ENCODE data around the gene PLA2G2C. TPM values are rescaled to one million over a fixed set of nuclear protein-coding genes. Genes with fewer than 3 reads are reported as not detected.

The PLA2G2C gene
- total and polyA plus RNA-seq, 8 donors, result 0.43 to 1.3 (median 0.73) TPM; not detected in 5

DNA sequence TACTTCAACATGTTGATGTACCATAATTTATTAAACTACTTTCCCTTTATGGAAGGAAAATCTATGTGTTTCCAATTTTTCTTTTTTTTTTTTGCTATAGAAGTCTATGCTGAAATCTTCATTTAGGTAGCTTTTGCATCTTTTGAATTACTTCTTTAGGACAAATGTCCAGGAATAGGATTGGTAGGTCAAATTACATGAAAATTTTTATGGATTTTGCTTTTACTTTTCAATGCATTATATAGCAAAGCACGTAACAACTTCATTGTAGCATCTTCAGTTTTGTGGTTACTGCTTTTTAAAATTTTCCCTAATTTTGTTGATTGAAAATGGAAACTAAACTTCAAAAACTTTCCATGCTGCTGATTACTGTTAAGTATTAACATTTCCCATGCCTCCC lies 12.0 kb upstream of the PLA2G2C start:
- Histone ChIP-seq H3K36me3 (no peaks in the 10 kb centered on the region), H3K4me3 (no peak overlapping the region), H3K4me1 (peaks cover 0 to 14% (median 5%) of the 10 kb centered on the region in 4 donors), H3K27me3 (peaks cover 0 to 34% (median 0%) of the 10 kb centered on the region in 3 donors), H3K9me3 (no peaks in the 10 kb centered on the region), H3K27ac (no peak overlapping the region)
- intact Hi-C loops (cut with DNase I; ENCODE audit: low total_unique reads), result no loop called here
- DNase-seq, result no peak
- TF ChIP-seq CTCF (IDR thresholded peaks at IDR 0.05) (no peak), EP300 (IDR thresholded peaks at IDR 0.05) (no peak), POLR2AphosphoS5 (IDR thresholded peaks at IDR 0.05) (no peak), POLR2A (IDR thresholded peaks at IDR 0.05) (no peak)
- 58 to 89% (median 78%) methylated on average over 1 of the region's 1 CpG for WGBS, 5 donors

DNA sequence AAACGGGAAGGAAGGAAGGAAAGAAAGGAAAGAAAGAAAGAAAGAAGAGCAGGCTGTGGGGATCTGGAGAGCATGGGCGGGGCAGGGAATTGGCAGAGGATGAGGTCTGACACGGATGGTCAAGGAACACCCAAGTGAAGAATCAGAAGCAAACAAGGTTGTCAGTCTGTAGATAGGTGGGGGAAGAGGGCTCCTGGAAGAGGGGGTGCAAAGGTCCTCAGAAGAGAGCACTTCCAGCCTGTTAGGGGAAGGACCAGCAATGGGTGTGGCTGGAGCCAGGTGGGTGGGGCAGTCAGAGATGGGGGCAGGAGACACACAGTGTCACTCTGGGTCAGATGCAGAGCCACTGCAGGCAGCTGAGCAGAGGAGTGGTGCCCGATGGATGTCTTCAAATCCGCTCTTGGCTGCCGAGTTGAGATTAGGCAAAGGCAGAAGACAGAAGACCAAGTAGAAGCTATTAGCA lies 11.0 kb upstream of the PLA2G2C start:
- TF ChIP-seq CTCF (IDR thresholded peaks at IDR 0.05) (no peak), POLR2AphosphoS5 (IDR thresholded peaks at IDR 0.05) (no peak), EP300 (IDR thresholded peaks at IDR 0.05) (no peak), POLR2A (IDR thresholded peaks at IDR 0.05) (no peak)
- H3K9me3 ChIP-seq, result no peaks in the 10 kb centered on the region
- peaks cover 0 to 18% (median 9%) of the 10 kb centered on the region in 4 donors for H3K4me1 ChIP-seq
- H3K27ac ChIP-seq, result no peak overlapping the region
- no peak overlapping the region for H3K4me3 ChIP-seq
- no peak for DNase-seq
- intact Hi-C loops (cut with DNase I; ENCODE audit: low total_unique reads), result no loop called here
- peaks cover 0 to 32% (median 0%) of the 10 kb centered on the region in 3 donors for H3K27me3 ChIP-seq
- no peaks in the 10 kb centered on the region for H3K36me3 ChIP-seq
- WGBS, 5 donors, result 65 to 79% (median 72%) methylated on average over 5 to 6 of the region's 6 CpGs

DNA sequence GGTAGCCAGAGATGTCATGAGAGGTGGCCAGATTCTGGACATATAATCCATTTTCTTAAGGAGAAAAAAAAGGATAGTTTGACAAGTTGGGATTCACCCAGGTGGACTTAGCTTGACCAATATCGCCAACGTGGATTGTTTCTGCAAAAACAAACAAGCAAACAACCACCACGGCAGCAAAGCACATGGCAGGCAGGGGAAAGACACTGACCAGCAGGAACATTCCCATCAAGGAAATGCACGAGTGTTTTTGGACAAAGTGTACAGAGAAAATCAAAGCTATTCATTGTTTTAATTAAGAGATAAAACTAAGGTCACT lies 9.1 kb upstream of the PLA2G2C start:
- Histone ChIP-seq H3K9me3 (no peaks in the 10 kb centered on the region), H3K27ac (no peak overlapping the region)

GRCh38 chr1:20194757-20195461 lies 8.6 kb upstream of the PLA2G2C start:
- no peak overlapping the region for H3K27ac ChIP-seq
- H3K9me3 ChIP-seq, result no peaks in the 10 kb centered on the region
- intact Hi-C loops (cut with DNase I; ENCODE audit: low total_unique reads), result no loop called here
- H3K27me3 ChIP-seq, result peaks cover 0 to 27% (median 0%) of the 10 kb centered on the region in 3 donors
- WGBS, 5 donors, result 35 to 49% (median 42%) methylated on average over 15 of the region's 15 CpGs
- H3K36me3 ChIP-seq, result peaks cover 0 to 7% (median 0%) of the 10 kb centered on the region in 4 donors
- TF ChIP-seq CTCF (IDR thresholded peaks at IDR 0.05) (peak in 5 of 7 experiments; percentile 52 to 85 (median 69)), EP300 (IDR thresholded peaks at IDR 0.05) (no peak)
- peaks cover 0 to 22% (median 9%) of the 10 kb centered on the region in 4 donors for H3K4me1 ChIP-seq
- no peak overlapping the region for H3K4me3 ChIP-seq
- DNase-seq, result peak; percentile 79 to 81

More for the DNA sequence above, 9.1 kb upstream of the PLA2G2C start:
- Histone ChIP-seq H3K4me1 (peaks cover 0 to 22% (median 9%) of the 10 kb centered on the region in 4 donors), H3K36me3 (peaks cover 0 to 7% (median 0%) of the 10 kb centered on the region in 4 donors), H3K4me3 (no peak overlapping the region), H3K27me3 (peaks cover 0 to 32% (median 0%) of the 10 kb centered on the region in 3 donors)
- 50 to 61% (median 53%) methylated on average over 4 of the region's 4 CpGs for WGBS, 5 donors
- intact Hi-C loops (cut with DNase I; ENCODE audit: low total_unique reads), result no loop called here
- TF ChIP-seq CTCF (IDR thresholded peaks at IDR 0.05) (no peak), POLR2AphosphoS5 (IDR thresholded peaks at IDR 0.05) (no peak), EP300 (IDR thresholded peaks at IDR 0.05) (no peak)
- DNase-seq, result no peak
